HG03060 (cell line): ENCODE measurements around the gene THUMPD1.
"Not testable (repeated sequence)": the region's sequence is repeated elsewhere in the genome, so short reads cannot be mapped to it uniquely, and the experiment has no call there.

Source experiments
- ATAC-seq: cut with Tn5 transposase; IDR thresholded peaks from one replicate; pipeline ENCODE4 v1.9.1; 2021; ENCODE audit warnings: low read depth, moderate number of reproducible peaks; ENCODE audit not compliant: unreplicated experiment

THUMPD1 gene

DNA sequence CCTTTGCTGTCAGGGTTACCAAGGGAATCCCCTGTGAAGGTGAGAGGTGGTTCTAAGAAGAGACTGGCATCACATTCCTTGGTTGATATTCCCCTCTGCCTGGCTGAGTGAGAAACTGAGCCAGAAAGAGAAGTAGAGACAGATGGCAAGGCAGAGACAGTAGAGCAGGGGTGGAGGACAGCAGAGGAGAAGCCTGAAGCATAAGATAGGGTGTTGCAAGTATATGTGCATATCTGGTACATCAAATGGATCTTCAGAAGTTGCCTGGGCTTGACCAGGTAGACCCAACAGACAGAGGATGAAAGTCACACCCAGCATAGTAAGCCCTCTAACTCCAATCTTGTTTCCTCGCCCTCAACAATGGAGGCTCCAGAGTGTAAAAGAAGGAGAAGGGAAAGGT, 7.9 kb upstream of the THUMPD1 start:
- ATAC-seq, result no peak

DNA sequence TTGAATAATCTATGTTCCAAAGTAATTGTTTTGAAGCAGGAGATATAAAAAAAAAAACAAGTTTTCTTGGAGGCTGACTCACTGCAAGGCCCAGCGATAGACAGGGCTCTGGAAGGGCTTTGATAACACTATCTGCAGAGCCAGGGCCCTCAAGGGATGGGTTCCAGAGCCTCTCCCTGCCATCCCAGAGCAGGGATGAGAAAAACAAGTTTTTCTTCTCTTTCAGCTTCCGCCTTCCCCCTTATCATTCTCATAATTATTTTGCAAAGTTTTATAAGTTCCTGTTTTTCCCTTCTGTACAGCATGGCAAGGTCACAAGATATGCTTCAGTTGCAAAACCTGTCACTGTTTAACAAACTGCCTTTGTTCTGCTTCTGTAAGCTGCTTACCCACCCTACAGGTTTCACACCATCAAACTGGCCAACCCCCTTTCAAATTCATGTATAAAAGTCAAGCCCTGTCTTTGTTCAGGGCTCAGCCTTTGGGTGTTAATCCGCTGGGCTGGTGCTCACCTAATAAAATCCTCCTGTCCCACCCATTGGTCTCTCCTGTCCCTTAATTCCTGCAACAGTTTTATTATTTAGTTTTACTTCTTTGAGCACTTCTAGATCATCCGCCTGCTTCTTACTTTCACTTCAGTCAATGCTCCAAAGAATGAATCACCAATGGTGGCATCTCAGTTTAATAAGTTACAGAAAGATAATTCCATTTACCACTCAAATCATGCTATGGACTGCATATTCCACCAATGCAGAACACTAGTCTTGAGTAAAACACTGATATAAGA, 5.6 kb upstream of the THUMPD1 start:
- ATAC-seq, result peak; percentile 82

DNA sequence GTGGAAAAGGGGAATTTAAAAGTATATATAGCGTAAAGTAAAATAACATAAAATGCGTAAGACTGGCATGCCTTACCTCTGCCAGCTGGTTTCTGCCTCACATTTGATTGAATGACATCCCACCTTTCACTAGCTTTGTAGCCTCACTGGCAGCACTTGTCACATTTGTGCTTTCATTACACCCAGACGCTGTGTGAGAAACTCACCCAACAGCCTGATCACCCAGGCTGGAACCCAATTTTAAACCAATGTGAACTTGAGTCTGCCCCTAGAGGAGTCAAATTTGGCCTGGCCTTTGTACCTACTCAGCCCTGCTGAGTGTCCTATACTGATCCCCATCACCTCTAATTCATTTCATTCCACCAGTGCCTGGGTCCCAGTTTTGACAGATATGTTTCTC, 4.8 kb upstream of the THUMPD1 start:
- ATAC-seq, result no peak

DNA sequence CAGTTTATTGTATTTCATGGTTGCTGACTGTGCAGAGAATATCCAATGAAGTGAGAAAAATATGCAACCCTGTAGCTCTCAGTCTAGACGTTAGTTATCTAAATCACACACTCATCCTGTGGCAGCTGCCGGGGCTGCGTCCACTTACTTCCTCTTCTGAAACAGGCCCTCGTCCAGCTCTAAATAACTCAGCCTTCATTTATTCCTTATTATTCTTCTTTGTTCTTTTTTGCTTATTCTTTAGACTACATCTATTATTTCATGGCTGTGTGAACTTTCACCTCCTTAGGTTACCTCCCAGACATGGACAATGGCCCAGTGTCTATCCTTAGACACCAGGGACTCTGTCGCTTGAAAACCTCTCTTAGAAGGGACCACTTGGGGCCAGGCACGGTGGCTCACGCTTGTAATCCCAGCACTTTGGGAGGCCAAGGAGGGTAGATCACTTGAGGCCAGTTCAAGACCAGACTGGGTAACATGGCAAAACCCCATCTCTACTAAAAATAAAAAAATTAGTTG, 3.4 kb upstream of the THUMPD1 start:
- ATAC-seq, result no peak

DNA sequence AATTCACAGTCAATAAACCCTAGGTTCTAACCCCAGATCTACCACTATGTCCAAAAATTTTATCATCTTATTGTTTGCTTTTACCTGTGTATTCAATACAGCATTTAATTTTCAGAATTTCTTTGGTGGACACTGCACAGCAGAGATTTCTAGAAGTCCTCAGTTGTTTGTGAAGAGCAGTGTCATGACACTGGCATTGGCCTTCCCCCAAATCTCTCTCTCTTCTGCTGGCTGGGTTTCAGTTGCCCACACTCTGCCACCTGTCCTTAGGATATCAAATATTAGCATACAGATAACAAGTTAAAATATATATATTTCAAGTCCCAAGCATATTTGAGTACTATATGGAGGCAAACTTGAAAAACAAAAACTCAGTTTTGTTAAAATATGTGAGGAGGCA, 2.0 kb upstream of the THUMPD1 start:
- no peak for ATAC-seq

DNA sequence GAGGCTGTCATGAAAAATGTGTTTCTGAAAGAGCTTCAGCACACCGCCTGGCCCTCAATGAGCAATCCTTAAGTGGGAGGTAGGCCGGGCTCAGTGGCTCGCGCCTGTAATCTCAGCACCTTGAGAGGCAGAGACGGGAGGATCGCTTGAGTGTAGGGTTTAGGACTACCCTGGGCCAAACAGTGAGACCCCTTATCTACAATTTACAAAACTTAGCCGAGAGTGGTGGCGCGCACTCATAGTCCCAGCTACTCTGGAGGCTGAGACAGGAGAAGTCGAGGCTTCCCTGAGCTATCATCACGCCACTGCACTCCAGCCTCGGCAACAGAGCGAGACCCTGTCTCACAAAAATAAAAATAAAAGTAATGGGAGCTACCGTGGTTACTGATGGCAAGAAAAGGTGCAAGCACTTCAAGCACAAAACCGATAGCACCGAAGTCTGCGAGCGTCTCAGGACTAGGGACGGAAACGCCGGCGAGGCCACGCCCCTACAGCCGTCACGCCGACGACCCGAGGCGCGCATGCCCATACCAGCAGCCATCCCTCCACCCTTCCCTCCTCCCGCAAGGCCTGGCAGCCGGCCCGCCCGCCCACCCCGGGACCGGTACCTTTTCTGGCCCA, 607 bp downstream of the THUMPD1 start:
- peak; percentile 22 for ATAC-seq

DNA sequence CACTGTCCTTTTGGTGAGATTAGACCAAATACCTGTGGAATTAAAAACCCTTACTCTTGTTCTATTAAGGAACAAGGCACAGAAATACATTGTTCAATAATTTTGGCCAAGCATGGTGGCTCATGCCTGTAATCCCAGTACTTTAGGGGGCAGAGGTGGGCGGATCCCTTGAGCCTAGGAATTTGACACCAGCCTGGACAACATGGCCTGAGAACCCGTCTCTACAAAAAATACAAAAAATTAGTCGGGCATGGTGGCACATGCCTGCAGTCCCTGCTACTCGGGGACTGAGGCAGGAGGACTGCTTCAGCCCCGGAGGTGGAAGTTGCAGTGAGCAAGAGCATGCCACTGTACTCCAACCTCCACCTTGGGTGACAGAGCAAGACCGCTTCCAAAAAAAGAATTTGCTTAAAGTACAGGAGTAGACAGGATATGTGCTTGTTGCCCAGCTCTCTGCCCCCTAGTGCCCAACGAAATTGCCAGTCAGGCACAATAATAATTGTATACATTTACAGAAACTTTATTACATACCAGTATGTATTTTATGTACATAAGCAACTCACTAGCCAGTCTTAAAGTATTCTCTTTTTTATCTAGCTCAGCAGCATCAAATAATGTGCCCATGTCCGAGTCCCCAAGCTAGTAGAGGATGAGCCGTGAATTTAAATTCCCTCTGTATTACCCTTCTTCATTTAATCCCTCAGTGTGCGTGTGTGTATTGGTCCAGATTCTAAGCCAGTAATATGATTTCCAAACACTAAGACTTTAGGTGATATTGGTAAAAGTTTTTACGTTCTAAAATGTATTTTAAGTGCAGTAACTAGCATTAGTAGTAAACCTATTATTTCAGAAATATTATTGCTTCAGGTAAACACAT, 1.4 kb downstream of the THUMPD1 start:
- no peak for ATAC-seq

DNA sequence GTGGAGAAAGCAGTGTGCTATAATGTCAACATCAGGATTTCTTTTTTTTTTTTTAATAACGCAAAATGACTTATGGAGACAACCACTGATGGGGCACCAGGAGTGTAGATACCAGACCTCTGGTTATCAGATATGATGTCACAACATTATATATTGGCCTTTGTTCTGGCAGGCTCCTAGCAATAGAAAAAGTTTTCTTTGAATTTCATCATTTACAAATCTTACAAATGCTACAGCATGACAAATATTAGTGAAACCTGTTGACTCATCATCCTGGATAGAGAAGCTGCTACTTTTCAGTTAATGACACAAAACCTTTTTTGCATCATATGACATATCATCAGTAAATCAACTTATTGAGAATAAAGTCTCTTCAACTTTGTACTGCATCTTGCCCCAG, 6.1 kb downstream of the THUMPD1 start:
- no peak for ATAC-seq

DNA sequence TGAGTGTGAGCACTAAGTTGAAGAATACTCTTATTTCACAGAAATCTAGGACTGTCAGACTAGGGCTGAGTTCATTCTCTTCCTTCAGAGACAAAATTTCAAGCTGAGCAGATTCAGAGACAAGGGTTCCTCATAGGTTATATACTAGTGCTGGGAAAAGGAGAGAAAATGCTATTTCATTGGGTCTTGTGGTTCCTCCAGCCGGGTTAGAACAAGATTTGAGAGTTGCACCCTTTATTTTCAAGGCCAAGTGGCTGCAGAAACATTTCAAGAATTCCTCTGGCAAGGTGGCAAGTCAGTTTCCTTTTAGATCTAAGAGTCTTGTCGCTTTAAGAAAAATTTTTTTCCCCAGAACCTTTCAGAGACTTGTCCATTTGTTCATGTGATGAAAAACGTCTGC, 6.8 kb downstream of the THUMPD1 start:
- no peak for ATAC-seq

DNA sequence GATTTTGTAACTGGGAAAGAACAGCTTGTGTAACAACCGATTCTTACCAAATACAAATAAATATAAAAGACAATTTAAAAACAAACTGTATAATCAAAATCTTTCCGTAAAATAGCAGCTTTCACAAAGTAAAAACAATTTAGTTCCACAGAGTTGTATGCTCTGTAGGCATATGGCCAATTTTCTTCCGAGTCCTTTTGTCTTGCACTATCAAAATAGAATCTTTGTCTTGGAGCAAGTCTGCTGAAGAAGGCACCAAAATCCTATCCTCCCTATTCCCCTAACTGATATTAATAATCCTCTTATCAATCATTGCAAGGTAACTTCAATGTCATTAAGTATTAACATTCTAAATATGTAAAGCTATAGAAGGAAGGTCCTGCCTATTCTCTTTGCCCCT, 7.6 kb downstream of the THUMPD1 start:
- no peak for ATAC-seq

DNA sequence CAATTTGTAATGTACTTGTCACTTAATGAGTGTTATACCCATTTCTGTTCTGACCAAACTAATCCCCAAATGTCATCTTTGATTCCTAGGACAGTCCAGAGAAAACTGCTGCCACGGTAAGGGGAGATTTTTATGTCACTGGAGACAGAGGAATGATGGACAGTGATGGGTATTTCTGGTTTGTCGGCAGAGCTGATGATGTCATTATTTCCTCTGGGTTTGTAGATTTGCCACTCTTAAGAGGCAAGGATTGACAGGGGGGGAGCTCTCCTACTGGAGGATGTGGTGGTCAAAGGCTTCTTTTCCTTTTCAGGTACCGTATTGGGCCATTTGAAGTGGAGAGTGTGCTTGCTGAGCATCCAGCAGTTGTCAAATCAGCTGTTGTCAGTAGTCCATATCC, 12.5 kb downstream of the THUMPD1 start:
- no peak for ATAC-seq

DNA sequence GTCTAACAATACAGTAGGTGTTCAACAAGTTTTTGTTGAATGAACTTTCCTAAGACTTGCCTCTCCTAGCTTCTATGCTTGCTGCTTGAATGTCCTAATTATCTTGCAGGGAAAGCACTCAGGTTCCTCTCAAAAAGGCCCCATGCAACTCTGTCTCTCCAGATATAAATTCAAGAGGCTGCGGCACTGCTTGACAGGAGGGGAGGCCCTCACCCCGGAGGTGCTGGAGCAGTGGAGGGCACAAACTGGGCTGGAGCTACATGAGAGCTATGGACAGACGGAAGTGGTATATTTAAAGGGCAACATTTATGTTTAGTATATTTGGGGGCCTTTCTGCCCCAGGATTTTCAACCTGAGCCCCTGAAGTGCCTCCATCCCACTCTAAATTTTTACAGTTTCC, 14.4 kb downstream of the THUMPD1 start:
- ATAC-seq, result no peak

DNA sequence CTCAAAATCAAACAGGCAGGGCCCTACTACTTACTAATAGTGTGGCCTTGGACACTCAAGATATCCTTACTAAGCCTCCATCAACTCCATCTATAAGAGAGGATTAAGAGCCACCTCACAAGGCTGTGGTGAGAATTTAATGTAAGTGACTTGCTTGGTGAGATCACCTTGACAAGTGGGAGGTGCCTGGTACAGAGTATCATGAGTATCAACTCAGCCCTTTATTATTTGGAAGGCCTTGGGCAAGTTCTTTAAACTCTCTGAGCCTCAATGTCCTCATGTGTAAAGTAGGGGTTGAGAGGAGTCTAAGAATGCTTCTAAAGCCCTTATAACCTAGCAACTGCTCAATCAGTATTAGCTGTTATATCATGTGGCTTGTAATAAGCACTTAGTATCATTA, 15.0 kb downstream of the THUMPD1 start:
- no peak for ATAC-seq

DNA sequence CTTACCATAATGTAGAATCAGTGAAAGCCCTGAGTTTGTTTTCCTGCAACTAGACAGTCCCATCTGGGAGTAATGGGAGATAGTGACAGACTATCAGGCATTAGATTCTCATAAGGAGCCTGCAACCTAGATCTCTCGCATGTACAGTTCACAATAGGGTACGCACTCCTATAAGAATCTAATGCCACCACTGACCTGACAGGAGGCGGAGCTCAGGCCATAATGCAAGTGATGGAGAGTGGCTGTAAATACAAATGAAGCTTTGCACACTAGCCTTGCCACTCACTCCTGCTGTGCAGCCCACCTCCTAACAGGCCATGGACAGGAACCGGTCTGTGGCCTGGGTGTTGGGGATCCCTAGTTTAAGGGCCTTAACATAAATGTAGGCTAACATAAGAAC, 21.4 kb downstream of the THUMPD1 start:
- ATAC-seq, result no peak

DNA sequence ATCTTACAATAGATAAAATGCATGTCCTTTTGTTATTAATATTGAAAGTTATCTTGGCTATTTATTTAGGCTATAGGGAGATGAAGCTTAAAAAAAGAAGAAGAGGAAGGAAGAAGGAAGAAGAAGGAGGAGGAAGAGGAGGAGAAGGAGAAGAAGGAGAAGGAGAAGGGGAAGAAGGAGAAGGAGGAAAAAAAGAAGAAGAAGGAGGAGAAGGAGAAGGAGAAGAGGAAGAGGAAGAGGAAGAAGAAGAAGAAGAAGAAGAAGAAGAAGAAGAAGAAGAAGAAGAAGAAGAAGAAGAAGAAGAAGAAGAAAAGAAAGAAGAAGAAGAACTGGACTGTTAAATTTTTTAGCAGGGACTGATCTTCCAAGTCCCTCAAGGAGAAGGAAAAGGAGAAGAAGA, 23.9 kb downstream of the THUMPD1 start:
- ATAC-seq, result not testable (repeated sequence)

DNA sequence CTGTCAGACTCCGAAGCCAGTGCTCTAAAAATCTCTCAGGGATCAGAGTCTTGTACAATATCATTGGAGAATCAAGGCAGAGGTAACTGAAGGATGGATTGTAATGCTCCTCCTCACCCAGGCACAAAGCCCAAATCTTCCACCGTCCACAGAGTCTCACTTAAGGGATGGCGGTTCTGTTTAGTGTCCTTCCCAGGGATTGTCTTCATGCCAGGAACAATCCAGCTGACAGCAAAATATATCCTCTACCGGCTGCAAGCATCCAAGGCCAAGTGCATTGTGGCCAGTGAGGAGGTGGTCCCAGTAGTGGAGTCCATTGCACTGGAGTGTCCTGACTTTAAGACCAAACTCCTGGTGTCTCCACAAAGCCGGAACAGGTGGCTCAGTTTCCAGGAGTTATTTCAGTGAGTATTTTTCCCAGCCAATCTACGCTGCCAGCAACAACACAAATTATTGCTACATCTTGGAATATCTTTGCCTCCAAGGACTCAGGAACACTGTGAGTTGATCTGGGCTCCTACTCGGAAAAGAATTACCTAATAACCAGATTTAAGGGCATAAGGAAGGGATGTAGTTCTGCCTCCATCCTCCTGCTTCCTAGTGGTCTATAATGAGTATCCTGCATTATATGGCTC, 30.2 kb downstream of the THUMPD1 start:
- ATAC-seq, result no peak

DNA sequence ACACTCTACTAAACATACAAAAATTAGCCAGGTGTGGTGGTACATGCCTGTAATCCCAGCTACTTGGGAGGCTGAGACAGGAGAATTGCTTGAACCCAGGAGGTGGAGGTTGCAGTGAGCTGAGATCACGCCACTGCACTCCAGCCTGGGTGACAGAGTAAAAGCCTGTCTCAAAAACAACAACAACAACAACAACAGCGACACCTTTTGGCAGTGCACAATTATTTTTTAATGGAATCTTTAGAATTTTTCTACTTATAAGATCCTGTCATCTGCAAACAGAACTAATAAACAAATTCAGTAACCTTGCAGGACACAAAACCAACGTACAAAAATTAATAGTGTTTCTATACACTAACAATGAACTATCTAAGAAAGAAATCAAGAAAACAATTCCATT, 33.5 kb downstream of the THUMPD1 start:
- ATAC-seq, result not testable (repeated sequence)

DNA sequence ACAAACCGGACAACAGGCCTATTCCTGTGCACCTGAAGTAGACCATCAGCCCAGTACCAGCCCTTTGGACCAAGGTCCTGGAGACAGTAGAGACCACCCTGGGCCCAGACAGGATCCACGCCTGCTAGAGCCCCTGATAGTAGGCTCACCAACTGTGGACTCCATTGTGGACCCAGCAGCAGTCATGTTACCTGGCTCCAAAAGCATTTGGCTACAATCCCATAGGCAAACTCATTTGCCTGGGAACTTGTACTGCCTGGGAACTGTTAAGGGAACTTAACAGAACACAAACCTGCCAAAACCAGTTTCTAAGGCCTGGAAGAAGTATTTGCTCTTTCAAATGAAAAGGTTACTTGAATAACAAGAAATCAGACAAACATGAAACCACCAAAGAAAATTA, 34.2 kb downstream of the THUMPD1 start:
- no peak for ATAC-seq

DNA sequence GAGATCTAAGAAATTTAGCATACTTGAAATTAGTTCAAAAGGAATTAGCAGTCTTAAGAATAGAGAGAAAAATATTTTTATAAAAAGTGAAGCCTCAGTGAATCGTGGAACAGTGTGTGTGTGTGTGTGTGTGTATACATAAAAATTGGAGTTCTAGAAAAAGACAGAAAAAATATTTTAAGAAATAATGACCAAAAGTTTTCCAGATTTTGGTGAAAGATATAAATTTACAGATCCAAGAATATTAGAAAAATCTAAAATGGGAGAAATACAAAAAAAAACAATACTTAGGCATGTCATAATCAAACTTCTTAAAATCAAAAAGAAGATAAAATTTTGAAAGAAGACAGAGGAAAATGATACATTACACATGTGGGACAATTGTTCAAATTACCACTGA, 35.6 kb downstream of the THUMPD1 start:
- ATAC-seq, result not testable (repeated sequence)

DNA sequence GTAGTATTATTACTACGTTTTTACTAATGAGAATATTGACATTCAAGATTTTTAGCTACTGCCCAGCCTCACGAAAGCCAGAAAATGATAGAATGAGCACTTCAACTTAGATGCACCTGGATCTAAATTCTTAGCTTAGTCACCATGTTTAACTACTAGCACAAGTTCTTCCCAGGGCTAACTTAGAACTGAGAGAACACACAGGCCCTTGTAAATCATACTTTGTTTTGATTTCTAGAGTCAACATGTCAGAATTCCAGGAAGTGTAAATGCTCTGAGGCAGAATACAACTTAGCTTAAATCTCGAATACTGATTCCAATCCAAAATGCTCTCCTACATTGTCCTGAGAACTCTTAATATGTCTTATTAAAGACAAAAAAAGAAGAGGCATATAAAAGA, 37.3 kb downstream of the THUMPD1 start:
- ATAC-seq, result no peak

DNA sequence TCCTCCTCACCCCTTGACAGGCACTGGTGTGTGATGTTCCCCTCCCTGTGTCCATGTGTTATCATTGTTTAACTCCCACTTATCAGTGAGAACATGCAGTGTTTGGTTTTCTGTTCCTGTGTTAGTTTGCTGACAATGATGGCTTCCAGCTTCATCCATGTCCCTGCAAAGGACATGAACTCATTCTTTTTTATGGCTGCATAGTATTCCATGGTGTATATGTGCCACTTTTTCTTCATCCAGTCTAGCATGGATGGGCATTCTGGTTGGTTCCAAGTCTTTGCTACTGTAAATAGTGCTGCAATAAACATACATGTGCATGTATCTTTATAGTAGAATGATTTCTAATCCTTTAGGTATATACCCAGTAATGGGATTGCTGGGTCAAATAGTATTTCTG, 39.9 kb downstream of the THUMPD1 start:
- not testable (repeated sequence) for ATAC-seq
